ENCODE results near the gene SCGB1D4.
"Not testable (repeated sequence)": the region's sequence is repeated elsewhere in the genome, so short reads cannot be mapped to it uniquely, and the experiment has no call there.

SCGB1D4 gene

GRCh38 chr11:62343646-62344190, 44.8 kb upstream of the SCGB1D4 start:
- 0 out of 2 replicates have a peak, but pooled peaks have one; percentile 24 for TF ChIP-seq ZNF362 (tag by site-specific recombination; IDR thresholded peaks at IDR 0.05)
- ChIA-PET CTCF (interaction anchor here (0.8 kb wide), 1 partner anchor 19 kb away, joined by 3 read pairs; no protein-coding TSS in a partner anchor), POLR2A (interaction anchor here (0.7 kb wide), 2 partner anchors 310 to 426 kb away, joined by 4 to 8 read pairs; partner anchors contain the start of gene INTS5)
- H3K4me1 ChIP-seq (ENCODE audit: control insufficient read depth, insufficient read depth, low read length); H3K4me3 ChIP-seq (ENCODE audit: low read depth, low read length); H3K27ac ChIP-seq (ENCODE audit: extremely low read depth, low read depth, low read length); H3K9me3 ChIP-seq (ENCODE audit: control insufficient read depth, insufficient read depth, low read depth, low read length): not testable (repeated sequence)
- peaks cover 0 to 15% of the 10 kb centered on the region in 2 experiments; a peak in 2 of 3 replicates for H3K36me3 ChIP-seq (ENCODE audit: control insufficient read depth in 2 of 2, insufficient read depth in 1 of 2, low read length in 2 of 2)

GRCh38 chr11:62341588-62341987, 42.7 kb upstream of the SCGB1D4 start:
- no peak overlapping the region for H3K4me3 ChIP-seq (ENCODE audit: low read depth, low read length)
- CTCF ChIA-PET = interaction anchor here (0.5 to 1.8 kb wide), 5 partner anchors 23 to 1519 kb away, joined by 3 to 6 read pairs (median 5); no protein-coding TSS in a partner anchor
- no peak for TF ChIP-seq ZNF837 (tag by site-specific recombination; IDR thresholded peaks at IDR 0.05)
- no peak for TF ChIP-seq ZNF560 (tag by site-specific recombination; IDR thresholded peaks at IDR 0.05; ENCODE audit: borderline replicate concordance)
- no peak for TF ChIP-seq ZNF398 (tag by site-specific recombination; IDR thresholded peaks at IDR 0.05)
- POLR2A ChIA-PET = no interaction called here
- peaks cover 6% of the 10 kb centered on the region; the same call in 1 of the 2 replicates for H3K4me1 ChIP-seq (ENCODE audit: control insufficient read depth, insufficient read depth, low read length)
- H3K36me3 ChIP-seq (ENCODE audit: control insufficient read depth in 2 of 2, insufficient read depth in 1 of 2, low read length in 2 of 2) = peaks cover 0 to 15% of the 10 kb centered on the region in 2 experiments; a peak in 2 of 3 replicates
- no peak overlapping the region for H3K27ac ChIP-seq (ENCODE audit: extremely low read depth, low read depth, low read length)
- no peaks in the 10 kb centered on the region for H3K9me3 ChIP-seq (ENCODE audit: control insufficient read depth, insufficient read depth, low read depth, low read length)

- H3K4me1 ChIP-seq (ENCODE audit: control insufficient read depth, insufficient read depth, low read length) = peaks cover 6% of the 10 kb centered on the region; the same call in 1 of the 2 replicates
- TF ChIP-seq ZNF341 (tag by site-specific recombination; IDR thresholded peaks at IDR 0.05; ENCODE audit: low read depth) (peak; percentile 66), PRDM10 (tag by site-specific recombination; IDR thresholded peaks at IDR 0.05) (peak; percentile 18; the same call in 1 of the 2 replicates), ZNF654 (tag by site-specific recombination; IDR thresholded peaks at IDR 0.05; ENCODE audit: low read depth) (peak; percentile 20; the same call in 1 of the 2 replicates), ZNF2 (tag by site-specific recombination; IDR thresholded peaks at IDR 0.05) (0 out of 2 replicates have a peak, but pooled peaks have one; percentile 49), ZNF366 (tag by site-specific recombination; conservative IDR thresholded peaks at IDR 0.05) (no peak), GLIS1 (tag by site-specific recombination; IDR thresholded peaks at IDR 0.05) (peak; percentile 29; the same call in 1 of the 2 replicates), ZNF223 (tag by site-specific recombination; IDR thresholded peaks at IDR 0.05) (no peak), ZNF24 (tag by site-specific recombination; IDR thresholded peaks at IDR 0.05) (no peak), CTCF (tag by site-specific recombination; IDR thresholded peaks at IDR 0.05) (peak; percentile 41; the same call in 1 of the 2 replicates), TRIM28 (IDR thresholded peaks at IDR 0.05; ENCODE audit: borderline replicate concordance, low read length) (0 out of 2 replicates have a peak, but pooled peaks have one; percentile 23)
- H3K4me3 ChIP-seq (ENCODE audit: low read depth, low read length) = no peak overlapping the region
- ChIA-PET CTCF (interaction anchor here (0.7 to 2.5 kb wide), 17 partner anchors 9 to 123 kb away, joined by 3 to 13 read pairs (median 4); no protein-coding TSS in a partner anchor), POLR2A (interaction anchor here (0.7 kb wide), 1 partner anchor 26 kb away, joined by 3 read pairs; no protein-coding TSS in a partner anchor)
- H3K27ac ChIP-seq (ENCODE audit: extremely low read depth, low read depth, low read length) = no peak overlapping the region
- no peaks in the 10 kb centered on the region for H3K9me3 ChIP-seq (ENCODE audit: control insufficient read depth, insufficient read depth, low read depth, low read length)
- peaks cover 0 to 11% of the 10 kb centered on the region in 2 experiments; a peak in 2 of 3 replicates for H3K36me3 ChIP-seq (ENCODE audit: control insufficient read depth in 2 of 2, insufficient read depth in 1 of 2, low read length in 2 of 2)
Measured at GRCh38 chr11:62340269-62340901, 41.5 kb upstream of the SCGB1D4 start.
